Neural crest cell (in vitro differentiated cells): Measurements from ENCODE around the gene PLCL2. TPM values are rescaled to one million over a fixed set of nuclear protein-coding genes. Genes with fewer than 3 reads are reported as not detected.

ENCODE experiments used
- DNase-seq: peaks from one replicate; pipeline ENCODE4 v3.0.0; 2021; ENCODE audit warnings: low read depth, mixed read lengths, low spot score
- H3K27ac Mint-ChIP-seq: one replicate; pipeline ENCODE4 v1.8.0; 2021; ENCODE audit warnings: mild to moderate bottlenecking, mixed read lengths; ENCODE audit not compliant: unreplicated experiment
- H3K27me3 Mint-ChIP-seq: 2 replicates; pipeline ENCODE4 v1.8.0; 2021; ENCODE audit warnings: low read depth, mild to moderate bottlenecking, mixed read lengths
- H3K36me3 Mint-ChIP-seq: 2 replicates; pipeline ENCODE4 v1.8.0; 2021; ENCODE audit warnings: low read depth, mild to moderate bottlenecking, mixed read lengths
- H3K4me1 Mint-ChIP-seq: 2 replicates; pipeline ENCODE4 v1.8.0; 2021; ENCODE audit warnings: mixed read lengths
- H3K4me3 Mint-ChIP-seq: one replicate; pipeline ENCODE4 v1.8.0; 2021; ENCODE audit warnings: mild to moderate bottlenecking, mixed read lengths
- H3K9me3 Mint-ChIP-seq: 2 replicates; pipeline ENCODE4 v1.8.0; 2021; ENCODE audit warnings: mixed read lengths
- CTCF ChIP-seq: fragments of 200-600 bp; sonication (generic); conservative IDR thresholded peaks from 2 replicates; pipeline ENCODE4 v1.5.0; 2021; ENCODE audit warnings: antibody characterized with exemption, mild to moderate bottlenecking
- total RNA-seq: library from RNA; stranded (reverse); gene quantifications from 2 replicates; pipeline ENCODE4 v1.2.1, GENCODE V29; 2021

Gene PLCL2
- total RNA-seq, 1 donor from 2014 or later: 10.5 TPM

GRCh38 chr3:17052363-17052762, 167.6 kb downstream of the PLCL2 start:
- peaks cover 7% of the 10 kb centered on the region for H3K36me3 Mint-ChIP-seq
- DNase-seq: no peak
- TF ChIP-seq CTCF: no peak
- no peak overlapping the region for H3K27ac Mint-ChIP-seq
- no peaks in the 10 kb centered on the region for H3K27me3 Mint-ChIP-seq
- peaks cover 2% of the 10 kb centered on the region for H3K9me3 Mint-ChIP-seq
- H3K4me3 Mint-ChIP-seq: no peak overlapping the region
- peaks cover 9% of the 10 kb centered on the region for H3K4me1 Mint-ChIP-seq

- TF ChIP-seq CTCF: no peak
These were observed 169.7 kb downstream of the PLCL2 start for GRCh38 chr3:17054301-17054981.

GRCh38 chr3:17054982-17055343, 170.2 kb downstream of the PLCL2 start:
- H3K9me3 Mint-ChIP-seq: no peaks in the 10 kb centered on the region
- no peaks in the 10 kb centered on the region for H3K27me3 Mint-ChIP-seq
- peaks cover 4% of the 10 kb centered on the region for H3K36me3 Mint-ChIP-seq
- H3K4me3 Mint-ChIP-seq: no peak overlapping the region
- DNase-seq: no peak
- H3K27ac Mint-ChIP-seq: peak overlapping the region; percentile 22
- TF ChIP-seq CTCF: no peak
- peaks cover 4% of the 10 kb centered on the region for H3K4me1 Mint-ChIP-seq

More at GRCh38 chr3:17054301-17054981, 169.7 kb downstream of the PLCL2 start:
- Mint-ChIP-seq H3K27me3 (no peaks in the 10 kb centered on the region), H3K27ac (peak overlapping the region; percentile 22), H3K4me1 (peaks cover 4% of the 10 kb centered on the region), H3K9me3 (no peaks in the 10 kb centered on the region), H3K36me3 (peaks cover 4% of the 10 kb centered on the region), H3K4me3 (no peak overlapping the region)
- no peak for DNase-seq

GRCh38 chr3:17055374-17056276, 170.9 kb downstream of the PLCL2 start:
- Mint-ChIP-seq H3K4me3 (no peak overlapping the region), H3K36me3 (peaks cover 2% of the 10 kb centered on the region), H3K9me3 (no peaks in the 10 kb centered on the region), H3K4me1 (peaks cover 4% of the 10 kb centered on the region), H3K27ac (peak overlapping the region; percentile 65), H3K27me3 (no peaks in the 10 kb centered on the region)
- DNase-seq: no peak
- no peak for TF ChIP-seq CTCF

- no peaks in the 10 kb centered on the region for H3K36me3 Mint-ChIP-seq
- no peak overlapping the region for H3K27ac Mint-ChIP-seq
- no peak overlapping the region for H3K4me3 Mint-ChIP-seq
- H3K27me3 Mint-ChIP-seq: no peaks in the 10 kb centered on the region
- DNase-seq: no peak
- H3K9me3 Mint-ChIP-seq: no peaks in the 10 kb centered on the region
- no peak for TF ChIP-seq CTCF
- peaks cover 4% of the 10 kb centered on the region for H3K4me1 Mint-ChIP-seq
These were observed 172.6 kb downstream of the PLCL2 start for GRCh38 chr3:17057321-17057720.
